NCI-H446 (cell line): Measurements from ENCODE around the gene COL25A1.

Experiments used
- DNase-seq, 2 experiments: peaks; one replicate each; lab custom pipeline; 2025; lab: John Stamatoyannopoulos, UW

Gene COL25A1

DNA sequence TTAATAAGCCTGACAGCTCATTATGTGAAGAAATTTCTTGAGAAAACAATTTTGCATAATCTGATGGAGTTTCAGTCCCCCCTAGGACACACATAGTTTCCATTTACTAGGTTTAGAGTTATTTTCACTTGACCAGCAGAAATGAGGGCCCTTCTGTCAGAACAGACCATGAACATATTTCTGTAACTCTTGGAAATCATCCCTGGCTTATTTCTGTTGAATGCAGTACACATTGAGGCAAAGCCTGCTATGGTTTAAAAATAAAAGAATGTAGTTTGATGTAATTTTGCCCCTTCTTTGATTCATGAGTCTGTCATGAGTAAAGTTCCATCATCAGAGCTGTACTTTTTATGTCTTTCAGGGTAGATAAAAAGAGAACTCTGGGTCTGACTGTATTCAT lies 435.0 kb downstream of the COL25A1 start:
- DNase-seq = no peak

DNA sequence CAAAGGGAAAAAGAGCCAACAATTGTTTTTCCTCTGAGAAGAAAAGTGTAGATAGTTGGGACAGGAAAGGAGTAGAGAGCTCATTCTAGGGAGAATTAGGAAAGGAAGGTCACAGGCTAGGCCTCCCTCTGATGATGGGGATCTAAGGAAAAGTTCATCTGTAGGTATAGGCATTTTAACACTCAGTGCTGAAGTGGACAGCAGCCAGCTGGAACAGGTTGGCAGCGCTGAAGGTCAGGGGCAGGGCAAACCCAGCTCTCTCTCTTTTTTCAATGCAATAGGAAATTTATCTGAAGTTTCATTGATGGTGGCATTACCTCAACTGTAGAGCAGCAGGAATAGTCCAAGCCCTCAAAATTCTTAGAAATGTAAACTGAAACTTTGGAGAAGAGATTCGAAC lies 441.1 kb downstream of the COL25A1 start:
- DNase-seq = no peak

DNA sequence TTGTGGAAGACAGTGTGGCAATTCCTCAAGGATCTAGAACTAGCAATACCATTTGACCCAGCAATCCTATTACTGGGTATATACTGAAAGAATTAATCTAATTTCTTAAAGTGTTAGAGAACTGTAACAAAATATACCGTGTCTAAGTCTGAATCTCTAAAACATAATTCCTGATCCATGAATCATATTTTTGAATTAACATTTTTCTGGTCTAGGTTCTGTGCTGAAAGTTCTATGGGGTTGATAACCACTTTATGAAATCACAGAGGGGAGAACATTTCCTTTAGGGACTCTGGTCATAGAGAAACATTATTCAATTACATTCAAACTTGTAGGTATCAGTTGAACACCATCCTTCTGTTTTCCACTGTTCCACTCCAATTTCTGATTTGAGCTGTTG lies 447.7 kb downstream of the COL25A1 start:
- DNase-seq = no peak

DNA sequence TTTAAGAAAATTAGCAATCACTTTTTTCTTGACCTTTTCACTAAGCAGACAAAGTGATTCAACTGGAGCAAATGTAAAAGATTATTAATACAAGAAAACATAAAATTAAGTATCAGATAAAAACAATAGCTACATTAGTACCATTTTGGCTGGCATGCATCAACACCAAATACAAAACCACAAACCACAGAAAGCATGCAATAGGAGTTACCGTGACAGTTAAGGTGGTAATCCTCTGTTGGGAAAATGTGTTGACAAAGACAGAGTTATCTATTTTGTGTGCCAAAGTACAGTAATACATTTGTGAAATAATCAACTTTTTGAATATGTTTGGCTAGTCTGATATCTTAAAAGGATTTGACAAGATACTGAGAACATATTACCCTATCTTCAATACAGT lies 449.8 kb downstream of the COL25A1 start:
- no peak for DNase-seq

DNA sequence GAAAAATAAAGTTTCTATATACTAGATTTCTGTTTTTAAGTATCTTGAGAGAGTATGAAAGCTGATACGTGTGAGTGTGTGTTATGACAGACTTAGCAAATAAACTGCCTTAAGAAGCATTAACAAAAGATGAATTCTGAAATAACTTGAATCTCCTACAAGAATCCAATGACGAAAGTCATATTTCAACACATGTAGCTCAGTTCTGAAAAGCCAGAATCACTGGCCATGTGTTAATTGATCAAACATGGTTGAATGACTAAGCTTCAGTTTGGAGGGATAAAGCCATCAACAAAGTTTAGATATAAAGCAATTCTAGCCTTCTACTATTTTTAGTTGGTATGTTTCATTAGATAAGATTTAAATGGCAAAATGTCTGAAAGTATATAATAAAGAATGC lies 451.1 kb downstream of the COL25A1 start:
- DNase-seq = peak in 1 of 2 experiments; percentile 25

DNA sequence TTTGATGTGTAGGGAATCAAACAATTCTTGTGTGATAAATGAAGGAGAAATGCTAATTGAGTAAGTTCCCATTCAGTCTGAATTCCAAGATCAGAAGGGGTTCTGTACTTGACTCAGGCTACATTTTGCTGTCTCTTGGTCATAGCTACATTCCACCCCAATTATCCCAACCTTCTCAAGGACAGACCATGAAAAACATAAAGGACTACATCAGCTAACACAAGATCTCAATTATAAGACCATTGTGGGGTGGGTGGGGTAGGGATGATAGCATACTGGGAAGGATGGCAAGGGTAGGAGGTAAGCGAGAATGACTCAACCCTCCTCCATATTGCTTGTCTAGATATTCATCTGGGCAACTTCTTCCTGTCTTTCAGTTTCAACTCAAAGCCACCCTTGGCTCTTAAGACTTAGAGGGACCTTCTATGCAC lies 452.2 kb downstream of the COL25A1 start:
- DNase-seq = no peak

DNA sequence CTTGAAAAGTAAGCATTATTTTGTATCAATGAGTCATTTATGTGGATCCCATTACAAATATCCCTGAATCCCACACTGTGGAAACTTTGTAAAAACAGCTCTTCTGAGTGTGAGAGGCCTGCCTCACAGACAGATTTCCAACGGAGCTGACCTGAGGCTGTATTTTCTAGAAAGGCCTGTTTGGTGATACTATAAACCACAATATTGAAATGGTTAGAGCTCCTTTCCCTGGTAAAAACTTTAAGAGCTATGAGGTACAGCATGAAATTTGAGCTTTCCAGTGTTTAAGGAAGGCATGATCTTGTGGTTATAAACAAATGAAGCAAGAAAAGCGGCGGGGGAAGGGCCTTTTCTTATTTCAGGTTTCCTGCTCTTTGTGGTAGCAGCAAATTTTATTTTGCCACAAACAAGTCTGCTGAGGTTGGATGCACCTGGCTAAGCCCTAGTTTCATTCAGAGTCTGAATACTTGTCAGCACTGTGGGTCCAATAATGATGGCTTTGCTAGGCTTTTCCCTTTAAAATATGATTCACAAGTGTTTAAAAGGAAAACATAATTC lies 452.8 kb downstream of the COL25A1 start:
- no peak for DNase-seq

DNA sequence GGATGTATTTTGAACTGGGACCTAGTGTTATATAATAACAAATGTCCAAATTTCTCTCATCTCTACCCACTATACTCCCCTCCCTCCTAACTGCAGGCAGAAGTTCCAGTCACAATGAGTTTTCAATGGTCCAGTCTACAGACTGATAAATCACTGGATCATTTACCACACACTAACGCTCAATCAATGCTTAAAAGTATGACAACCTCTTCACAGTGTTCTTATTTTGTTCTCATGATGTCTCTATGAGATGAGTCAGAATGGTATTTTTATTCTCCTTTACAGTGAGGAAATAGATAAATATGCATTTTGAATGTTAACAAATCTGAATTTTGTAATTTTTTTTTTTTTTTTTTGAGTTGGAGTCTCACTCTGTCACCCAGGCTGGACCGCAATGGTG lies 455.9 kb downstream of the COL25A1 start:
- DNase-seq = no peak

DNA sequence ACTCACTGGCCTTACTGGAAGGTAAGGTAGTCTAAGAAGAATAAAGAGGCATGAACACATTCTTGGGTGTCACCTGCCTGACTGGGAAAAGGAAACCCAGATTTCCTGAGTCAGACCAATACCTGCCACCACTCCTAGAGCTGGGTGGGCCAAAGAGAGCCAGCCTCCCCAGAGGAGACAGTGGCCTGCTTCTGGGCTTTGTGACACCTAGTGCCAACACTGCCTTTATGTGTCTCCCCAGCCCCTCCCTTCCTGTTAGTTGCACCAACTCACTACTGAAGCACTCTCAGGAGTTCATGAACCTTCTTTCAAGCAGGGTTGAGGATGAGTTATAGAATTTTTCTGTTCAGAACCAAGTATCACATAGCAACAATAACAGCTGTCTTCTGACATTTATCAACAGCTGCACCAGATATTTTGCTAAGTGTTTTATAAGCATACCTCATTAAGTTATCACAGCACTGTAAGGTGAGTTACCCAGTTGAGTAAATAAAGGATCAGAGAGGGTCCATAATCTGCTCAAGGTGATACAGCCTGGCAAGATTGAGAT lies 462.0 kb downstream of the COL25A1 start:
- DNase-seq = no peak

DNA sequence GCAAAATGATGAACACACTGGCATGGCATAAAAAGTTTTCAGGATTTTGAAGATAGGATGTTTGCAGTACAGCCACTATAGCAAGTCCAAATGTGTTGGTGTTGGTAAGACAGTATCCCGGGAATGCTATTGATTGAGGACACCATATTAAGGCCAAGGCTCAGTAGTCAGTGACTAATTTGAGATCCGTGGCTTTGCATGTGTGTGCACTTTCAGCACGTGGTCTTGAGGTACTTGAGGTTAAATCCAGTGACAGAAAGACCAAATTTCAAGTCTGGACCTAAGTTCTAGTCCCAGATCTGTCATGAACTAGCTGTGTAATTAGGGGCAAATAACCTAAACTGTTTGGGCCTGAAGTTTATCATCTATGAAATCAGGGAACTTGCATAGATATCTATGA lies 463.1 kb downstream of the COL25A1 start:
- DNase-seq = no peak

DNA sequence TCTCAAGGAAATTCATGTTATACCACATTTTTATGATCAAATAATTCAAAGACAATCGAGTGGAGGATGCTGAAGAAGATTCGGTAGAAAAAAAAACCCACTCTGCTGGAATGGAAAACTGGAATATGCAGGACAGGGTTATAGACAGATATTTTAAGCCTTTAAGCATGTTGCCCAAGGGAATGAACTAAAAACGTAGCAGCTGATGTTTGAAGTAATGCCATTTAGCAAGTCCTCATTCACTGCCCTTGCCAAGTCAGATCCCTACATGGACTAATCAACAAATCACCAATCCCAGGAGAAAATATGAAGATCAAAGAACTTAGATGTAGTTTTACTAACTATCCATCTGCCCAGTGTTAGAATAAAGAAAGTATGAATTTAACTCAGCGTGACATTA lies 464.0 kb downstream of the COL25A1 start:
- peak in 1 of 2 experiments; percentile 3 for DNase-seq

DNA sequence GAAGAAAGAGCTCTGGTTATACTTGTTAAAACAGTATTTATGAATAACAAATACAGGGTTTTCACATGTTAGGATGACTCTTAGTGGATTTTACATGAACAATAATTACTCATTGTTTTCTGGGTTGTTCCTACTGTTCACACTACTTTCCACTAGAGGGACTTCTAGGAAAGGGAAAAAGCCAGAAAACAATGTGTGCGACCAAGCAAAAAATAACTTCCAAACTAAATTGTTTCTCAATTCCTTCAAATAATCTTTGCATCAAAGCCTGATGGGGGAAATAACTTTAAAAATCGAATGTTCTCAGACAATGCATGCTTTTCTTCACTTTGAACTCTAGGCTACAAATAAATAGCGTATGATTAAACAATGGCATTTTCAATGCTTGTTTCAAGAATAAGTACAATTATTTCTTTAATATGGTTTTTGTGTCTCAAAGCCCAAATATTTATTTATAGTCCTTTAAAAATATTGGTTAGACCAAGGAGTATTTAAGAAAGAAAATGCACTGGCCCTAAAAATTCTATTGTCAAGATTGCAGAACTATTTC lies 467.5 kb downstream of the COL25A1 start:
- peak; percentile 39 to 60 for DNase-seq

DNA sequence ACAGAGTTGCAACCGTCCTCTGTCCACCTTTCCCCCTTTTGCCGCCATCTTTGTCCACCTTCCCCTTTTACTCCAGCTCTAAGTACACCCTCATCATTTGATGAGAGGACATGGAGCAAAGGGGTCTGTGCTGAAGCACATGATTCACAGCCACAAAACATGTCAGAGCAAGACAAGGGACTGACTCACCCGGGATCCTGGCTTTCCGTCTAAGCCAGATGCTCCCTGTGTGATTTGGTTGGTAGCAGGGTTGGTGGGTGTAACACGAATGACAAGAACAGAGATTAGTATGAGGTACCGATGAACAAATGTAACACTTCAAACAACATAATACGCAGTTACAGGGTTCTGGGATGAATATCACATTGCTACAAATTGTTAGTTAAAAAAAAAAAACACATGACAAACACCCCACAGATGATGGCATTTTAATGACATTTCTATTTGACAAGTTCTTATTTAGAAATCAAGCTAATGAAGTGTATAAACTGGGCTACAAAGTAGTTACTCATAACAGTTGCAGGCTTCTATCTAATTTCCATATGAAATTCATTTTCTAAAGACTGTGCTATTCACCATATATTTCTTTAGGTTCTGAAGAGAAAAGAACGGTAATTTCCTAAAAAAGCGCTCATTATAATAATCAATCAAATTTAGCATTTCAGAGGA lies 468.2 kb downstream of the COL25A1 start:
- DNase-seq = peak; percentile 52 to 79

DNA sequence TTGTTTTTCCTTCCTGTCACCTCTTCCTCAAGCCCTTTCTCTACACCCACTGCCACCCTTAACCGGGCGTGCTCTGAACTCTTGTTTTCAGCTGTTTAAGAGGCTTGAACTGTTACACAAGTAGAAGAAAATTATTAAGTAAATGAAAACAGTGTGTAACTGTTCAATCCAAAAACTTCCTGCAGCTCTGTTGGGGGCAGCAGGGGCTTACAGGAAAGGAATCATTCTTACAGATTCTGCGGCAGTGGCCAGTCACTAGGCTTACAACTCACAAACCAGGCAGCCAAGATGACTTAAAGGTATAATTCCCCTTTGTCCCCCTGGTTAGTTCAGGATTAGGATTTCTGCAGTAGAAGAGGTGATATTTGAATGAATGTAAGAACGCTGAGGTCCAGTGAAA lies 469.4 kb downstream of the COL25A1 start:
- no peak for DNase-seq

DNA sequence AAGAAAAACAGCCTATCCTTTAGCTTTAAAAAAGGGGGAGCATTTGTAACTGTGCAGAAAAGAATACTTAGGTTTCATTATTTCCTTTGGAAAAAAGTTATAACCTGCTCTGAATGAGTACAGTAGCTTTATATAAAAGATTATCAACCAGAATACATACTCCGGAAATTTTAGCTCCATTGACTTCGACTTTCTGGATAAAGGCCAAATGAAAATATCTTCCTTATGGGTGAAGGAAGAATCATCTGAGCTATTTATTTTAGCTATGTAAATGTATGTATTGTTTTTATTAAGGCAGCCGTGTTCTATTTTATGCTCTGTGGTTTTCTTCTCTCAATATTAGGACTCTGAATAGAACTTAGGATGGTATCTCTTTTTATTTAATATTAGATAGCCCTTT lies 470.6 kb downstream of the COL25A1 start:
- DNase-seq = peak in 1 of 2 experiments; percentile 29

DNA sequence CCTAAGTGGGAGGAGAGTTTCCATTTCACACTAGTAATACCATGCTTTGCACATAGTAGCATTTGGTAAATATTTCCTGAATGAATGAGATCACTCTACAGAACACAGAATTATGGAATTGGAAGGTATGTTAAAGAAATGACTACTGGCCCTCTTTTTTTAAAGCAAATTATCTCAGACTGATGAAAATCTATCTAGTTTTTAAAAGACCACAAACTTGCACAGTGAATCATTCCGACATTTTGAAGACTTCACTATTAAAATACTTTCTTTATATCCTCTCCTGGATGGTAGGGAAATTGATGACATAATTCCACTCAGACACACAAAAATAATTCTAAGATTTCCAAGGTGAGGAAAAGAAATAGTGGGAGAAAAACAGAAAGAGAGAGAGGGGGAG lies 471.2 kb downstream of the COL25A1 start:
- DNase-seq = no peak

DNA sequence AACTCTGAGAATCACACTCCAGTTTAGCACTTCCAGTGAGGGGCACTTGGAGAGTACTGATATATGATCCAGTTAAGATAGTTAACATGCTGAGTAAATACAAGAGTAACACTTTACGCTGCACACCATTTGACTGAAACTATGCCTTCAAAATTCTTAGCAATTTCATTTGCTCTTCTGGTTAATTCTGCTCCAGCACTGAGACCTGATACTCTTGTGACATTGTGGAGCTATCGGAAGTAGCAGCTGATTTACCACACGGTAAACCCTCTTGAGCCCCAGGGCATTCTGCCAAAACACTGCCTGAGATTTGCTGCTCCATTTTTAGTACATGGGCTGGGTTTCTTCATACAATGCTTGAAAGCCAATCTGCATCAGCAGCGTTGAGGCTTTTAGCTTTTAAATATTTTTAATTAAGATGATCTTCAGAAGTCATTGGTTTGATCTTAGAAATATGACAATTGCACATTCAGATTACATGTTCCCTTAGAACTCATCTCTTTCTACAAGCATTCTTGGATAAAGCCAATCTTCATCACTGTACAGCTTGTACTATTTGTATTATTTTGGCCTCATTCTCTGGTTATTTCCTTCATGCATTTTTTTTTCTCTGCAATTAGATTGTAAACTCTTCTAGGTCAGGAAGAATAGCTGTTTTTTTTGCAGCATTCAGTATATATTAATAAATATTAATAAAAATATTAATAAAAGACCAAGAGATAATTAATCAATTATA lies 471.8 kb downstream of the COL25A1 start:
- DNase-seq = peak; percentile 82 to 94

DNA sequence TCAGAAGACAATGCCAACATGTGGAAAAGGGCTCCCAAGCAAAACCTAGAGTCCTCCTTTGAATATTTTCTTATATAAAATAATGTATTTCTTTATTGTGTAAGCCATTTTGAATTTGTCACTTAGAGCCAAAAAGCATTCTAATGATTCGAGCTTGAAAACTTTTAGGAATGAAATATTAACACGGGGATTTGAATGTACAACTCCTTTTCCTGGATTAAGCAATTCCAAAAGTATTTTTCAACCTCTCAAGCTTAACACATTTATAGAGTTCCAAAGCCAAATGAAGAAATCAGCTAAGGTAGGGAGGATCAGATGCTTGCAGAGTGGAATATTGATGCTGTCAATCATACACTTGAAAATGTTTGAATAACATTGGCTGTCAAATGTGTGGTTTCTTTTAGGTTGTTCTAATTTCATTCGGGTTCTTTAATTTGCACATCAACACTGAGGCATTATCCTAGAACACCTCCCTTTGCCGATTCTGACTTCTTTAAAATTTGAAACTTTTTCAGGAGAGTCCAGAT lies 472.4 kb downstream of the COL25A1 start:
- no peak for DNase-seq

DNA sequence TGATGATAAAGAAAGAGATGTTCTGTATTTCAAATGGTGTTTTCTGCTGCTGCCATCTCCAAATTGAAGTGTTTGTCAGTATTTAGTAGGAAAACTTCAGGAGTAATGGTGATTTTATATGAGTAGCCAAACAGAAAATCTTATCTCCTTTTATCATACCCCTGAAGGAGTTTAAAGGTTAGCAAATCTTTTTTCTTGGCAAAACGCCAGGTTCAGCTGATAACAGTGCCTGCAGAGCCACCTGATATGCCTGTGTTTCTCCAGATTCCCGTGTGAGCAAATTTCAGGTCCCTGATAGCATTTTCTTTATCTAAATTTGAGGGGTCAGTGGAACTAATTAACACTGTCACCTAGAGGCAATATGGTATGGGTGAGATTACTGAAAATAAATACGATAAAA lies 473.8 kb downstream of the COL25A1 start:
- DNase-seq = no peak

DNA sequence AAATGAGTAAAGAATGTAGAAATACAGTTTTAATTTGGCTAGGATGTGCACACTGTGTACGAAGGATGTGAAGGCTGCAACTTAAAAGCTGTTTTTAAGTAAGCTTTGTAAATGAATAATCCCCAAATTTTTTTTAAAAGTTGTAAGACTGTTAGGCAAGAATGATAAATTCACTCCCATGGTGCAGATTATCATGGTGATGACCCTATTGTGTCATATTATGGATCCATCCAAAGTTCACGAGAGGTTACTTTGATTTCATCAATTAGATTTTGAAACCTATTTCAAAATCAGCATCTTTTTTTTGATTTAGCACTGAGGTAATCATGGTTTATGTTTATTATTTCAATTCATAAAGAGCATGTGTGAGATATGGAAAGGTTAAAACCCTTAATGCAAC lies 476.7 kb downstream of the COL25A1 start:
- DNase-seq = no peak

DNA sequence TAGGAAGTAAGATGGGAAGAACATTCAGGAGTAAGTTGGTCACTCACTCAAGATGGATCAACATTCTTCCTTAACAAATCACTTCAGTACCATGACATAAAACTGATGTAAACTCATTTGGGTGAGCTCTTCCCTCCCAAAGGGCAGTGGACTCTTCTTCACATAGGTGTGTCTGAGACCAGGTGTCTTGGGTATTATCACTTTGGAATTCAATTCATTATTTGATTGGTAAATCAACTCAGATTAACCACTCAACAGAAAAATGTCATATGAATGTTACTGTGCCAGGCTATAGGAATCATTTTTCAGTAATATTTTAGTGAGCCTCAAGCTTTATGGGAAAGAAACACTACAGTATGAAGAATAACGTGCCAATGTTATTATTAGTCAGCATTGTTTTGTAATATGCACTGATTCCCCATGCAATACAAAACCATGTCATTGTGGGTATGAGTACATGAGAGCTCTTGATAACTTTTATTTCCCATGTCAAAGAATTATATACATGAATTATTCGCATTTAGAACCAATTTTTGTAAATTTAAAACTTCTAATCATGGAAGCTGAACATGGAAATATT lies 481.0 kb downstream of the COL25A1 start:
- DNase-seq = no peak
